GM18499 (cell line): Measurements from ENCODE around the gene DGCR8.

Experiments
- ATAC-seq: cut with Tn5 transposase; IDR thresholded peaks from one replicate; pipeline ENCODE4 v1.9.1; 2021; ENCODE audit warnings: moderate number of reproducible peaks; ENCODE audit not compliant: insufficient read depth, unreplicated experiment

The DGCR8 gene

DNA sequence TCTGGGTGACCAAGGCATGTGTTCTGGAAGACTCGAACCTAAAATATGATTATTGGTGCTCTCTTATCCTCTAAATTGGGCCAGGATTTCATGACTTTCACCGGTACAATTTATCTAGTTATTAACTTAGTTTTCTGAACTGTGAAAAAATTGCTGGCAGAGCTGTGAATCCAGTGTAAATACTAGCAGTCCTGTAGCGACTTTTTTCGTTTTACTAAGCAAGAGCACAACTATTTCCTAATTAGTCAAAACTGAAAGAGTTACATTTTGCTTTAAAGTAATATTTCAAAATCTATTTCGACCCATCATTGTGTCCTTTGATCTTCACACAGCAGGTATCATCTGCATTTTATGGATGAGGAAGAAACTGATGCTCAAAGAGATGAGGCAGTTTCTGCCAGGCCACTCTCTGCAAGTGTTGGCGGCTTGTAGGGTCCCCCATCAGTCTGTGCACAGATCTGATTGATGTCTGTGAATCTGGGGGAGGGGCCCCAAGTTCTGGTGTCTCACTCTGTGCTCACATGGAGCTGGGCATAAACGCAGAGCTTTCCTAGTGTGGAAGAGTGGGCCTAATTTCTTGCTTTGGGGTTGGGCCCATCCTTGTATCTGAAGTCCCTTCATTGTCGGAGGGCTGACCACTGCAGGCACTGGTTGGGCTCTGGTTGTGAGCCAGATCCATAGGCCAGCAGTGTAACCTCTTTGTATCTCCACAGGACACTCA, 38.4 kb downstream of the DGCR8 start:
- ATAC-seq = no peak

GRCh38 chr22:20121856-20122415, 41.9 kb downstream of the DGCR8 start:
- ATAC-seq = no peak

DNA sequence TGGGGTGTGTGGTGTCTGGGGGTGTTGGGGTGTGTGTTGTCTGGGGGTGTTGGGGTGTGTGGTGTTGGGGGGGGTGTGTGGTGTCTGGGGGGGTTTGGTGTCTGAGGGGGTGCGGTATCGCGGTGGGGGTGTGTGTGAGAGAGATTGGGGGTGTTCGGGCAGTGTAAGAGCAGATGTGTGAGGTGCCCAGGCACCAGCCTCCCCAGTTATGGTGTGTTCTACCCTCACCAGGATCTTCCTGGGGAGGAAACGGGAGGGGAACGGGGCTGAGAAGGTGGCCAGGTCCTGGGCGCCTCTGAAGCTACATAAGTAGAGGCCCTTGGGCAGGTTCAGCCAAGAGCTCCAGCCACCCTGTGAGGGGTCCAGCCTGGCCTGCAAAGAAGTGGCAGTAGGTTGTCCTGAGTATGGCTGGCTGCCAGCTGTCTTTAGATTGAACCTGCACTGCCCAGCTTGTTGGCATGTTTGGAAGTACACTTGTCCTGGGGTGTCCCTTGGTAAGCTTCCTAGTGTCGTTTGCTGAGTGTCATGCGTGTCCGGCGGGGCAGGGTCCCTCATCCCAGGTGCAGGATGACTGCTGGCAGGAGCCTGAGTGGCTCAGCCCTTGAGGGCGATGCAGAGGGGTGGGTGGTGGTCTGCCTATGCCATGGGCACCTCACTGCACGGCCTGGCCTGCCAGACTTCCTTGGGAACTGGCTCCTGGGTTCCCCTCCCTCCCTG, 43.5 kb downstream of the DGCR8 start:
- no peak for ATAC-seq

DNA sequence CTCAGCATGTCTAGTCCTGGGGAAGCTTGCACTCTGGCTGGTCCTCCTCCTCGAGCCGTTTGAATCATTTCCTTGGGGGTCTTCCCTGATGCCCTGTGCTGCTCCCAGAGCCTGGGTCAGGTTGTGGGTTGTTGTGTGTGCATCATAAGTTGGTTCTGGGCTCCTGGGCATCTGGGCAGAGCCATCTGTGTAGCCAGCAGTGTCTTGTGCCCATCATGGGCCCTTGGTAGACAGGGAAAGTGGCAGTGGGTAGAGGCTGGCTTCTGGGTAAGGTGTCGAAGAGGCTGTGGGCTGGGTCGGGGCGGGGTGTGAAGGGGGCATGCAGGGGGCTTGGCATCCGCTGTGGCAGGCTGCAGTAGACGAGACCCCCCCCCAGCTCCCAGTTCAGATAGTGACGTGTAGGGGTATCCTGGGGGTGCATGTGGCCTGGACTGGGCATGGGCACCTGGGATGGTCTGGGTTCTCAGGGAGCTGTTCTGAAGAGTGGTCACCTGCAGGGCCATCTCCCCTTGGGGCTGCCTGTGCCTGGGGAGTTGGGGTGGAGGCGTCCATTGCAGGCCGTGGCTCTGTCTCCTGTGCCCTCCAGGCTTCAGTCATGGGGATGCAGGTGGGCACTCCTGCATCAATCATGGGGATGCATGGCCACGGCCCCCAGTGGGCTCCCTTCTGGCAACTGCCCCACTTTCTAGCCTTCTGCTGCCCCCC, 44.2 kb downstream of the DGCR8 start:
- no peak for ATAC-seq

- no peak for ATAC-seq
Measured at GRCh38 chr22:20125201-20126174, 45.4 kb downstream of the DGCR8 start.

DNA sequence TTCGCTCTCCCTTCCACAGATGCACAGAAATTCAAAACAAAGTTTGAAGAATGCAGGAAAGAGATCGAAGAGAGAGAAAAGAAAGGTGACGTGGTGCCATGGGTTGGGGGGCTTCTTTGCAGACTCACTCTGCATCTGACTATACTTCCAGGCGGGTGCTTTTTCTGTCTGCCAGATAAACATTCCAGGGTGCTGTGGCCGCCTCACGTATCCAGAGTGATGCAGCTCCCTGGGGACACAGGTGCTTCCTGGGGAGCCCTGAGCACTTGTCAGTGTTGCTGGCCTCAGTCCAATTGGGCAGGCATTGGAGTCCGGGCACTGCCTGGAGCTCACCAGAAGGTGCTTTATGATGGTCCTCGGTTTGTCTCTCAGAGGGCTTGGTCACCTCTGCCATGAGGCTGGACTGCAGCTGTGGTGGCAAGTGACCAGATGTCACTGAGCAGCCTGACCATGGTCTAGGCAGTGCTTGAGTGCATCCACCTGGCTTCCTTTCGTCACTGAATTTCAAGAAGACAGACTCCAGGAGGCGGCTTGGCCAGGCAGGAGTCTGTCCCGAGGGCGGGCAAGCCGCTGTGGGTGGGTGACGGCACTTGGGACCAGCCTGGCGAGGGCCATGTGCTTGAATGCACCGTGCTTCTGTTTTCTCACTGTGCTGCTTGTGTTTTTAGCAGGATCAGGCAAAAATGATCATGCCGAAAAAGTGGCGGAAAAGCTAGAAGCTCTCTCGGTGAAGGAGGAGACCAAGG, 46.4 kb downstream of the DGCR8 start:
- no peak for ATAC-seq

DNA sequence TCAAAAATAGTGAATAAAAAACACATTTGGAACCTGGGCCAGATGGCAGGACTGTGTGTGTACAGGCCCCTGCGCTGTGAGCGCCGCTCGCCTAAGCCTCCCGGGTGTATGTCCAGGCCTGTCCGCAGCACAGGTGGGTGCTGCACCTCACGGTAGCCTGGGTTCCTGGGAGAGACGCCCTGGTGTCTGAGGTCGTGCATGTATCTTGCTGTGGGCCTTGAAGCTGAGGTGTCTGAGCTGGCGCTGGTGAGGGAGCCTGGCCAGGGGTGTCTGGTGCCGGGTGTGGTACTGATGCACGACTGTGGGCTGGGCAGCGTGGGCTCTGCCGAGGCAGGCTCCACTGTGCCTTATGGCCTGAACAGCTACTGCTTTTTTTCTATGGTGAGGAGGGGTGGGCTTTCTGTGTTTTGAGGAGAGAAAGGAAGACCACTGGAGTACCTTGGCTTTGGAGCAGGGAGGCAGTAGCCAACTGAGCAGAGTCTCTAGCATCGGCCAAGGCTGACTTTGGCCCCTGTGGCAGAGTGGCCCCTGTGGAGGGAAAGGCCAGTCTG, 47.4 kb downstream of the DGCR8 start:
- ATAC-seq = no peak

DNA sequence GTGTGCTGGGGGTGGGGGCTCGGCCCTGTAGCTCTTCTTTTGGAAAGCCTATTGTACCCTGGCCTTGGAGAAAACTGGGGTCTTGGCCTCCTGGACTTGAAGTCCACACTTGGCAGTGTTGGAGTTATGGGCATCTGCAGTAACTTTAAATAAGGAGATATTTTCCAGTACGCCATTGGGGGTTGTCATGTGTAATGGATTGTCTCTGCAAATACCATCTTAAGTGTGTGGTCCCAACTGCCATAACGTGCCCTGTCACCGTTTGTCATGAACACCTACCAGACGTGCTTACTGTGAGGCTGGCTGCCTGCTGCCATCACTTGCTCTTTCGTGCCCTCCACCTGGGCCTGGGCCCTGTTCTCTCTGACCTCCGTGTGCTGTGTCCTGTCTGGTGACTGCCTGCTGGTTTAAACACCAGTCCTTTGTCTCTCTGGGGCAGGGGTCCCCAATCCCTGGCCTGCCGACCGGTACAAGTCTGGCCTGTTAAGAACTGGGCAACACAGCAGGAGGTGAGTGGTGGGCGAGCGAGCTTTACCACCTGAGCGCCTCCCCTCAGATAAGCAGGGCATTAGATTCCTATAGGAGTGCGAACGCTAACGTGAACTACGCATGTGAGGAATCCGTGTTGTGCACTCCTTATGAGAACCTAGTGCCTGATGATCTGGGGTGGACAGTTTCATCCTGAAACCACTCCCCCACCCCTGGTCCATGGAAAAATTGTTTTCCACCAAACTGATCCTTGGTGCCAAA, 48.0 kb downstream of the DGCR8 start:
- no peak for ATAC-seq

DNA sequence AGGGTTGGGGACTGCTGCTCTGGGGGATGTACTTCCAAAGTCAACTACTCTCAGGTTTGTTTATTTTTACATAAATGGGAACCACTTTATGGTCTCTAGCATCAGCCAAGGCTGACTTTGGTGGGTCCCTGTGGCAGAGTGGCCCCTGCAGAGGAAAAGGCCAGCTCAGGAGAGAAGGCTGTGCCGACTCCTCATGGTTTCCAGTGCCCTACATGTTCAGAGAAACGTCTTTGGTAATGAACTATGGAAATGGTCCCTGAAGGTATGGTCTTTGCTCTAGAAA, 48.5 kb downstream of the DGCR8 start:
- no peak for ATAC-seq

DNA sequence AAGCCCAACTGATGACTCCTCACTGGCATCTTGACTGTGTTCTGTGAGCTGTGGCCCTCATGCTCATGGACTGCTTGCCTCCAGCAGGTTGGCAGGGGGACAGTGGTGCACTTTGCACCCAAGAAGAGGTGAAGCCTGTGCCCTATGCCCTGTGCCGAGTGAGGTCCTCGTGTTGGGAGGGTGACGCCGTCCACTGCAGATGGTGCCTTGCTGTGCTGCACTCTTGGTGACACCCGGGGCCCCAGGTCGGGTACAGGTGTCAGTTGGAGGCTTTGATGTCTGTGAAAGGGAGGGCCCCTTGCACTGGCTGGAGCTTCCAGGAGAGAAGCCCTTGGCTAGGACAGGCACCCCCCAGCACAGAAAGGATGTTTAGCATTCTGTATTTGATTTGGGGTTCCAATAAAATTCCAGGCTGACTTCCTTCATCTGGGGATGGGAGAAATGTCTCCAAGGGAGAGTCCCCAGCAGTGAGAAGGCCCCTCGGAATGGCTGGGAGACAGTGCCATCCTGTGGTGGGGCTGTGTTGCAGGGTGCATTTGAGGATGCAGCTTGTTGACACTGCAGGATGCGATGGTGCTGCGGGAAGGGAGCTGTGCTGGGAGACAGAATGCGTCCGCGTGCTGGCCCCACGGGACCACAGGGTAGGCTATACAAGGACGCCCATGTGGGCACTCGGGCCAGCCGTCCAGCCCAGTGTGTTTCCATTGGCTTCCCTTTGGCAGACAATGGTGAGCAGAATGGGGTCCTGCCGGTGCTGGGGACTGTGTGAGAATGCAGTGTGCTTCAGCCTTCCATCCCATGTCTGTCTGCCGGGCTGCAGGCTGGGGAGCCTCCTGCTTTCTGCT, 49.1 kb downstream of the DGCR8 start:
- ATAC-seq = no peak

DNA sequence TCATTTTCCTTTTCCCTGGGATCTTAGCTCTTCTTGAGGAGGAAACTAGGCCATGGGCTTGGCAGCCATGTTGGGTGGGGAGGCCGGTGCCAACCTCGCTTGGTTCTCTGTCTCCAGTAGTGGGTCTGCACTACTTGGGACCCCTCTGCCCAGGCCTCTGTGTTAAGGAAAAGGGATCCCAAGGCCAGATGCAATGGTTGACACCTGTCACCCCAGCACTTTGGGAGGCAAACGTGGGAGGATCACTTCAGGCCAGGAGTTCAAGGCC, 49.6 kb downstream of the DGCR8 start:
- ATAC-seq = no peak

DNA sequence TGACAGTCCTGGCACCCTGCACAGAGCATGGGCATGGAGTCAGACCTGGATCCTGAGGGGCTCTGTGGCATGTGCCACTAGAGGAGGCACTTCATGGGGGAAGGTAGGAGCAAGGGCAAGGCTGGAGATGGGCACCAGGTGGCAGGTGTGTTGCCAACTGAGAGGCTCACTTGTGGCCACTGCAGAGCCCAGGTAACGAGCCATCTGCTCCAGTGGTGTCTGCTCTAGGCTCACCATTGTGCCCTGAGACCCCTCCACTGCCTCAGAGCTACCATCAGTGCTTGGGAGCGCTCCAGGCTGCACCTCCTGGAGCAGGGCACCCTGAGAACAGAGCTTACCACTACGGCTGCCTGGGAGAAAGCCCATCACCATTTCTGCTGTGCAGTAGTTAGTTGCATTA, 50.3 kb downstream of the DGCR8 start:
- no peak for ATAC-seq

DNA sequence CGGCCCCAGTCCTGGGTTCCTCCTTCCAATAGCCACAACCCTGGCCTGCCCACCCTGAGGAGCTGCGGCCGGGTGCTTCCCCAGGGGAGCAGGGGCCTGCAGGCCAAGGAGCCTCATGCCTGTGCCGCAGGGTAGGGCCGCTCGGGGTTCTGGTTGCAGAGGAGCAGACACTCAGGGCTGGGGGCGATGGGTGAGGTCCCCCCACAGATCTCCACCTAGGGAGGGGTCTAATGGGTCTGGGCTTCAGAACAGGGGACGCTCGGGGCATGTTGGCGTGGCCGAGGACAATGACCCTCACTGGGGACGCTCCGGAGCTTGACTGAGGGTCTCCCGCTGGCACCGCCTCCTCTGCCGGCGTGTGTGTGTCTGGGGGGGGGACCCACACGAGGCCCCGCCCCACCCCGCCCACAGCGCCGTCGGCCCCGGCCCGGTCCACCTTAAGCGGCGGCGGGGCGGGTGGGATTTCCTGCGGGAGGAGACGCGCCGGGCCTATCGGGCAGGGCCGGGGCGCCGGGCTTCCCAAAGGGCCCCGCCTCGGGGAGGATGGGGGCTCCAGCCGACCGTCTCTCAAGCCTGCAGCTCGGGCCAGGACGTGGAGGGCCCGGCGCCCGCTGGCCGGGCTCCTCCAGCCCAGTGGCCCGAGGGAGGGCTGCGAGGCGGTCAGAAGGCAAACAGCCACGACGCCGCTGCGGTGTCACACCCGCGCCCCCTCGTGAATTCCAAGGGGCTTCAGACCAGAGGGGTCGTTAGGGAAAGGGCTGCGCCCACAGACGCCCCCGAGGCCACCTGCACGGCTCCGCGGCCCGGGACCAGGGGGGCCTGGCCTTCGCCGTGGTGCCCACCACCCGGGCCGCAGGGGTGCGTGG, 50.9 kb downstream of the DGCR8 start:
- ATAC-seq = no peak

- no peak for ATAC-seq
Measured at GRCh38 chr22:20131597-20131858, 51.5 kb downstream of the DGCR8 start, which contains the start of gene ZDHHC8. ZDHHC8 (plus strand) TSS chr22:20131804; CDS start chr22:20131948, 144 bp downstream.

DNA sequence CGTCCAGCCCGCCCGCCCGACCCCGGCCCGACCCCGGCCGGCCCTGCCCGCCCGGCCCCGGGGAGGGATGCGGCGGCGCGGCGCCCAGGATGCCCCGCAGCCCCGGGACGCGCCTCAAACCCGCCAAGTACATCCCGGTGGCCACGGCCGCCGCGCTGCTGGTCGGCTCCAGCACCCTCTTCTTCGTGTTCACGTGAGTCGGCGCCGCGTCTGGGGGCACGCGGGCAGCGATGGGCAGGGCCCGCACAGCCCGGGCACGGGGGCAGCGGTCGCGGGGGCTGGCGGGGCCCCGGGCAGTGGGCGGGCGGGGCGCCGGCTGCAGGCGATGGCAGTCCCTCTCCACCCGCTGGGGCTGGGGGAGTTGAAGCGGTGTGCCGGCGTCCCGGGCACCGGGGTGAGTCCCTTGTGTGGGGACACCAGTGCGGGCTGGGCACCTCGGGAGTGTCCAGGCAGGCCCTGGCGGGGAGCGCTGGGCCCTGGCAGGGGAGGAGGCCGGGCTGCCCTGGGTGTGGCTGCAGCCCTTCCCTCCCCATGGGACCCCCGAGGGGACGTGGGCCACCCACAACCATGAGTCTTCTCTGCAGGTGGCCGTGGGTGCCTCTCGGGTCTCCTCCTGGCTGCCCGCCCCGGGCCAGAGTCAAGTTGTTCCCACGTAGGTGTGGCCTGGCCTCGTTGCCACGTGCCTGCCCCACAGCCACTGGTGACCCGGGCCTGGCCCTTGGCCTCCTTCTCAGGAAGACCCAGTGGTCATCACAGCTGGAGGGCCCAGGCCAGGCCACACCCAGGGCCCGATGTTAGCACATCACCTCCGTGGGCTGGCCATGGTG, 52.0 kb downstream of the DGCR8 start:
- ATAC-seq = no peak

GRCh38 chr22:20132686-20133246, 52.7 kb downstream of the DGCR8 start:
- ATAC-seq = no peak
